SK-N-MC (cell line): Measurements from ENCODE around the gene PNO1.

ENCODE experiments used
- DNase-seq: peaks from one replicate; pipeline ENCODE4 v3.0.0-alpha.2; 2011; ENCODE audit warnings: low read depth, low spot score
- H3K27ac ChIP-seq: fragments of 200-600 bp; sonication (generic); 2 replicates; pipeline ENCODE4 v1.5.1; 2016; ENCODE audit warnings: mixed run types
- H3K36me3 ChIP-seq: fragments of 200-600 bp; sonication (generic); 2 replicates; pipeline ENCODE4 v1.6.1; 2017; ENCODE audit warnings: antibody characterized with exemption, low read length, mixed read lengths; ENCODE audit not compliant: insufficient read depth
- H3K4me3 ChIP-seq: fragments of 200-600 bp; sonication (generic); 2 replicates; pipeline ENCODE4 v1.5.1; 2016
- H3K9ac ChIP-seq: fragments of 200-600 bp; sonication (generic); 2 replicates; pipeline ENCODE4 v1.8.0; 2017; ENCODE audit warnings: mixed run types, mixed read lengths; ENCODE audit not compliant: insufficient read length
- H3K9me3 ChIP-seq: fragments of 200-600 bp; sonication (generic); 2 replicates; pipeline ENCODE4 v1.6.1; 2017; ENCODE audit warnings: low read depth, mild to moderate bottlenecking, antibody characterized with exemption, low read length, moderate library complexity, mixed read lengths
- EZH2 ChIP-seq: fragments of 200-600 bp; sonication (generic); IDR thresholded peaks from one replicate; pipeline ENCODE4 v1.6.1; 2017; ENCODE audit warnings: antibody characterized with exemption
- FOXP2 ChIP-seq: optimal IDR thresholded peaks from 2 replicates; pipeline ENCODE3; 2011; ENCODE audit warnings: mild to moderate bottlenecking, moderate library complexity; ENCODE audit not compliant: insufficient read depth; ENCODE audit errors: extremely low read length, control extremely low read depth
- POLR2AphosphoS5 ChIP-seq: IDR thresholded peaks from 2 replicates; pipeline ENCODE4 v1.6.1; 2012; ENCODE audit warnings: mild to moderate bottlenecking, low read depth, low read length, borderline replicate concordance

The PNO1 gene

DNA sequence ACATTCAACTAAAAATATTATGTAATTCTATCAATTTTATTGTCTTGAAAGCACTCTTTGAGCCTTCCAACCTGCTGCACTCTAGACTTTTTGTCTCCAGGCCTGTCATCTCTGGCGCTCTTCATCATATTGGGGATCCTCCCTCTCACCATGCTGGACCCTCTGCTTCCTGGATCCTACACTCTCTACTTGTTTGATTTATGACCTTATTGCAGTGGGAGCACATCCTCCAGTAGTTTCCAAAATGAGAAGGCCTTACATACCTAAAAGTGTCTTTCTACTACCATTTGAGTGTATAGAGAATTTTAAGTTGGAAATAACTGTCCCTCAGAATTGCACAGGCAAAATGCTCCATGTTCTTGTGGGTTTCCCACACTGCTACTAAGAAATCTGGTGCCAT is 25.2 kb downstream of the PNO1 start:
- TF ChIP-seq POLR2AphosphoS5 (no peak), FOXP2 (no peak), EZH2 (no peak)
- no peak overlapping the region for H3K4me3 ChIP-seq
- H3K9ac ChIP-seq, result no peak overlapping the region
- peaks cover 66% of the 10 kb centered on the region for H3K36me3 ChIP-seq
- H3K9me3 ChIP-seq, result no peaks in the 10 kb centered on the region
- DNase-seq, result no peak
- peak overlapping the region; percentile 15; the same call in 1 of the 2 replicates for H3K27ac ChIP-seq

DNA sequence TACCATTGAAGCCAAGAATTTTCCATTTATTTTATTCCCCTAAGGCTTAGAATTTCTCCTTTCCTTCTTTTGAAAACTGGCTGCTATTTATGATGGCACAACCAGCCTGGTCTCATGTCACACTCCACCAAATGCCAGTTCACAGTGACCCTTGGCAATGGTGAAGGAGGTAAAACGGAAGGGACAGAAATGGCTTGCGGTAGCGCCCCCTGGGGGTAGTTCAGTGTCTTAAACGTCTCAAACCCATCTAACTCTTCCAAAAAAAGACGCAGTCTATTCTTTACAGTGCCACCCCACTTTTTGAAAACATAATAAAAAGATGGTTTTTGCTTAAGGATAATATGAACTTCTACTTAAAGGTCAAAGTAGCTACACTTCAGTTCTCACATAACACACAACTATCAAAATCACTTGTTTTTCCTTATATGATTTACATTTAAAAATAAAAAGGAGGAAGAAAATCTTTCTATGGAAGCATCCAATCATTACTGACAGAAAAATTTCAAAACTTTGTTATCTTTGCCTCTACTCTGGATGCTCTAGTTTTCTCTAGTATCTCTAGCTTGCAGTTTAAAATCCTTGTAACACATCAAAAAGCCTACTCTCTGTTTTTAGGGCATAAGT is 28.0 kb downstream of the PNO1 start:
- H3K27ac ChIP-seq, result no peak overlapping the region
- peaks cover 45% of the 10 kb centered on the region for H3K36me3 ChIP-seq
- H3K9ac ChIP-seq, result no peak overlapping the region
- H3K4me3 ChIP-seq, result no peak overlapping the region
- TF ChIP-seq EZH2 (no peak), POLR2AphosphoS5 (no peak), FOXP2 (no peak)
- H3K9me3 ChIP-seq, result no peaks in the 10 kb centered on the region
- DNase-seq, result no peak

DNA sequence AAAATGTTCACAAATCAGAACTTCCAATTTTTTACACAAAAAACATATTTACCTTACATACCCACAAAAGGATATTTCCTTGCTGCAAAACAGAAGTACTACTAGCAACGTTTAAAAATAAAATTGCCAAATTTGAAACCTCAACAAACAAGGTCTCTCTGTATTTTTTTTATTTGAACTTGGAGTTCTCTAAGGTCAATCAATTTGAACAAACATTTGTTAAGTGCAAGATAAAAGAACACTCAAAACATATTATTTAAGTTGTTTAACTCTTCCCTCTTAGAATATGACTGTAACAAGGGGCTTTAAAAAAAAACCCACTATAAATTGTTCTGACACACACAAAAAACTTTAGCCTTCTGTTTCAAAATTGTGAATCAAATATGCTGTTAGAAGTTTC is 29.6 kb downstream of the PNO1 start:
- no peak for DNase-seq
- H3K9ac ChIP-seq, result no peak overlapping the region
- H3K27ac ChIP-seq, result 0 out of 2 replicates have a peak overlapping the region, but pooled peaks have one; percentile 22
- H3K4me3 ChIP-seq, result no peak overlapping the region
- TF ChIP-seq FOXP2, result no peak
- no peak for TF ChIP-seq POLR2AphosphoS5
- no peak for TF ChIP-seq EZH2
- H3K36me3 ChIP-seq, result peaks cover 37% of the 10 kb centered on the region
- no peaks in the 10 kb centered on the region for H3K9me3 ChIP-seq

DNA sequence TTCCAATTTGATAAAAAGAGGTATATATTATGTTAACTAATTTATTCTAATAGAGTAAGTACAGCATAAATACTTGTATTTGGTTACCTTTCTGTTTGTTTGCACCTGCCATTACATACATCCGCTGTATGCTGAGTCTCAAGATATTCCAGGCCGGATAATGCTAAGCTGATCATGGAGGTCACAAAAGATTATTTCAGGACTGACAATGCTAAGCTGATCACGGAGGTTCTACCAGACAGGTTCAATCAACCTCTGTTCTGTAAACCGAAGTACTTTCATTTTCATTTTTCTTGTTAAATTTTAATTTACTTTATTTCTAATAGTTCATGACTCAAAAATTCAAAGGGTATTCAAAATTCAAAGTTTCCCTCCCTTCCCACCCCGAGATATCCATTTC is 31.1 kb downstream of the PNO1 start:
- Histone ChIP-seq H3K9ac (no peak overlapping the region), H3K36me3 (peaks cover 30% of the 10 kb centered on the region), H3K4me3 (no peak overlapping the region), H3K9me3 (no peaks in the 10 kb centered on the region), H3K27ac (no peak overlapping the region)
- no peak for DNase-seq
- TF ChIP-seq EZH2 (no peak), POLR2AphosphoS5 (no peak), FOXP2 (no peak)

DNA sequence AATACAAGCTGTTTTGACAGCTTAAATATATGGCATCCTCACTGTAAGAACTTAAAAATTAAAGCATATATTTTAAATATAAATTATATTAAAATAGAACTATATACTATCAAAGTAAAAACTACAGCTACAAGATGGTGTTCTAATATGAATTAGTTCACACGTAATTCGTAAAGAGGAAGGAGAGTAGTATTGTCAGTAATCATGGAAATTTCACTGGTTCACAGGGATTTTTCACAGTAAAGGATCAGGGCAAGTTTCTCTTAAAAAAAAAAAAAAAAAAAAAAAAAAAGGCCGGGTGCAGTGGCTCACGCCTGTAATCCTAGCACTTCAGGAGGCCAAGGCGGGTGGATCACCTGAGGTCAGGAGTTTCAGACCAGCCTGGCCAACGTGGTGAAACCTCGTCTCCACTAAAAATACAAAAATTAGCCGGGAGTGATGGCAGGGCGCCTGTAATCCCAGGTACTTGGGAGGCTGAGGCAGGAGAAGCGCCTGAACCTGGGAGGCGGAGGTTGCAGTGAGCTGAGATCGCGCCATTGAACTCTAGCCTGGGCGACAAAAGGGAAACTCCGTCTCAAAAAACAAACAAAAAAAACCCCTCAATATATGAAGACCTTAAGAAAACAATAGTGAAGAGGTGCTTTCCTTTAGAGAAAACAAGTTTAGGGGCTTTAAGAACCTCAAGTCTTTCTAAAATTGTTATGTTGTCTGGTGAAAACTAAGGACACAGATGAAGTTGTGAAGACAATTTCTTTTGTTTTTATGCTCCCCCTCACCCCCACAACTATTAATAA is 32.5 kb downstream of the PNO1 start:
- H3K9me3 ChIP-seq, result no peaks in the 10 kb centered on the region
- no peak overlapping the region for H3K27ac ChIP-seq
- TF ChIP-seq FOXP2 (no peak), EZH2 (no peak), POLR2AphosphoS5 (no peak)
- no peak for DNase-seq
- peaks cover 22% of the 10 kb centered on the region for H3K36me3 ChIP-seq
- H3K4me3 ChIP-seq, result no peak overlapping the region
- H3K9ac ChIP-seq, result no peak overlapping the region

DNA sequence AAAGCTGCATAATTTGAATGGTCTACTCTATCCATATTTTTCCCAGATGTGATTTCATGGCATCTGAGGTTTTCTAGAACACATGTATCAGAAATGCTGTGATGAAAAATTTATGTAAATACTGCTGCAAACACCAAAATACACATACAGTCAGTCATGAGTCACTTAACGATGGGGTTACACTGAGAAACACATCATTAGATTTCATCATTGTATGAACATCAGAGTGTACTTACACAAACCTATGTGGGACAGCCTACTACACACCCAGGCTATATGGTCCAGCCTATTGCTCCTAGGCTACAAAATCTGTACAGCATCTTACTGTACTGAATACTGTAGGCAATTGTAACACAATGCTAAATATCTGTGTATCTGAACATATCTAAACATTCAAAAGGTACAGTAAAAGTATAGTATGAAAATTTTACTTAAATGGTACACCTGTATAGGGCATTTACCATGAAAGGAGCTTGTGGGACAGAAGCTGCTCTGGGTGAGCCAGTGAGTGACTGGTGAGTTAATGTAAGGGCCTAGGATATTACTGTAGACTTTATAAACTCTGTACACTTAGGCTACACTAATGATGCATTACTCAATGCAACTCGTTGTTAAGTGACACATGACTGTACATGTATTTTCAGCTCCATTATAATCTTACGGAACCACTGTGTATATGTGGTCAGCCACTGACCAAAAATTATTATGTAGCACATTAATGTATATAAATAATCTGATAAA is 33.5 kb downstream of the PNO1 start:
- Histone ChIP-seq H3K9ac (no peak overlapping the region), H3K36me3 (peaks cover 14% of the 10 kb centered on the region), H3K9me3 (no peaks in the 10 kb centered on the region), H3K4me3 (no peak overlapping the region), H3K27ac (no peak overlapping the region)
- no peak for DNase-seq
- TF ChIP-seq POLR2AphosphoS5, result no peak
- no peak for TF ChIP-seq FOXP2
- TF ChIP-seq EZH2, result no peak

DNA sequence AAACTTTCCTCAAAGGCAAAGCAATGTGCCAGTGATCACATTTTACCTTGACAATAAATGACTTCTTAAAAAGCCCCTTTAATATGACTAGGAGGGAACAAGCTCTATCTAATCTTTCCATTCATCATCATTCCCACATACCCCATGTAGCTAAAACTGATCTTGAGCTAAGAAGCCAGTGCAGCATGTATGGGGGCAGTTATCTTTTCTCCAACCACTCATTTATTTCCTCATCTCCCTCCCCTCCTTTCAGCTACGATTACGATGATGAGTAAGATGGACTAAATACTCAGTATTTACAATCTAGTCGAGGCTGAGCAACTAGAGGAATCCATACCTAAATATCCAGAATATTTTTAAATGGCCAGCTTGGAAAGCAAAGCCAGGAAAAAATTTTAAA is 35.5 kb downstream of the PNO1 start:
- Histone ChIP-seq H3K4me3 (no peak overlapping the region), H3K27ac (peak overlapping the region; percentile 5; the same call in 1 of the 2 replicates)
- no peak for DNase-seq

DNA sequence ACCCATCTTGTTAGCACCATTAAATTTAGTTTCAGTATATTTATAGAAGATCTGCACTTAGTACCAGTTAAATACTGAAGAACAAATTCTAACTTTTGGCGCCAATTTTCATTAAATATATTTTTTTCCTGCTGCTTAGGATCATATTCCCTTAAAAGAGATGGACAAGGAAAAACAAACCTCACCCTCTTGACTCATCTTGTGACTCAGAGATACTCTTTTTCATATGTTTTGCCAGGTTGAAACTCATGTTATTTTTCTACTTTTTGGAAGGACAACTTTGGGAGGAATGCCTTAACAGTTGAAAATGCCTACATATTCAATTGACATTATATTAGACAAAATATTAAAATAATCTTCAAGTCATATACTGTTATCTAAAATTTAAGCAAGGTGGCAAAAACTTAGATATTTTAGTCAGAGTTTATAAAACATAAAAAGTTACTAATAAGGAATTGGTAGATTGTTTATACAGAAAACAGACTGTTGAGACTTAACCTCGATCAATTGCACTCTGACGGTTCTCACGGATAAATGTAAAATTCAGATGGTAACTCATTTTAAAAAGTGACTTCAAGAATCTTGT is 36.2 kb downstream of the PNO1 start:
- Histone ChIP-seq H3K4me3 (no peak overlapping the region), H3K9me3 (no peaks in the 10 kb centered on the region), H3K36me3 (peaks cover 17% of the 10 kb centered on the region), H3K9ac (no peak overlapping the region), H3K27ac (peak overlapping the region; percentile 5; the same call in 1 of the 2 replicates)
- TF ChIP-seq EZH2 (no peak), FOXP2 (no peak), POLR2AphosphoS5 (no peak)
- no peak for DNase-seq

More for the DNA sequence above, 35.5 kb downstream of the PNO1 start:
- Histone ChIP-seq H3K9ac (no peak overlapping the region), H3K36me3 (peaks cover 14% of the 10 kb centered on the region), H3K9me3 (no peaks in the 10 kb centered on the region)
- TF ChIP-seq POLR2AphosphoS5, result no peak
- no peak for TF ChIP-seq FOXP2
- no peak for TF ChIP-seq EZH2
